ENCODE results near the gene RPP25L.

GRCh38 chr9:34582787-34583186 lies 29.1 kb downstream of the RPP25L start:
- TF ChIP-seq CTCF (IDR thresholded peaks at IDR 0.05): no peak
- TF ChIP-seq POLR2AphosphoS5 (IDR thresholded peaks at IDR 0.05; ENCODE audit: insufficient read depth in 1 of 2, low read depth in 1 of 2): no peak
